ENCODE results near the gene AOPEP.

GRCh38 chr9:94981723-94982090 lies 255.2 kb downstream of the AOPEP start:
- TF ChIP-seq CTCF (IDR thresholded peaks at IDR 0.05; ENCODE audit: insufficient read depth, low read length, poor library complexity, severe bottlenecking) (no peak), EZH2phosphoT487 (conservative IDR thresholded peaks at IDR 0.05; ENCODE audit: low read length) (no peak)

Data from SU-DHL-6 (cell line).